WTC11 (cell line): ENCODE measurements around the gene PTPRN.

Source experiments
- ERG ChIP-seq: fragments of 250-450 bp; sonication (Bioruptor Pico); IDR thresholded peaks from 2 replicates; pipeline ENCODE4 v1.8.0; 2021; ENCODE audit warnings: mild to moderate bottlenecking
- TF ChIP-seq, protein P1 (sequence below): fragments of 250-450 bp; sonication (Bioruptor Pico); IDR thresholded peaks from 2 replicates; pipeline ENCODE4 v2.1.2; 2022; ENCODE audit warnings: mild to moderate bottlenecking, moderate library complexity

- no peak for TF ChIP-seq ERG (CRISPR knock-in tag)
- TF ChIP-seq, protein P1, sequence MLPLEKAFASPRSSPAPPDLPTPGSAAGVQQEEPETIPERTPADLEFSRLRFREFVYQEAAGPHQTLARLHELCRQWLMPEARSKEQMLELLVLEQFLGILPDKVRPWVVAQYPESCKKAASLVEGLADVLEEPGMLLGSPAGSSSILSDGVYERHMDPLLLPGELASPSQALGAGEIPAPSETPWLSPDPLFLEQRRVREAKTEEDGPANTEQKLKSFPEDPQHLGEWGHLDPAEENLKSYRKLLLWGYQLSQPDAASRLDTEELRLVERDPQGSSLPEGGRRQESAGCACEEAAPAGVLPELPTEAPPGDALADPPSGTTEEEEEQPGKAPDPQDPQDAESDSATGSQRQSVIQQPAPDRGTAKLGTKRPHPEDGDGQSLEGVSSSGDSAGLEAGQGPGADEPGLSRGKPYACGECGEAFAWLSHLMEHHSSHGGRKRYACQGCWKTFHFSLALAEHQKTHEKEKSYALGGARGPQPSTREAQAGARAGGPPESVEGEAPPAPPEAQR (CRISPR knock-in tag), result no peak
Observed at GRCh38 chr2:219289537-219290361, 19.5 kb downstream of the PTPRN start.
